Small intestine (tissue), 7 donors: ENCODE measurements around the gene NKX2-4. TPM values are rescaled to one million over a fixed set of nuclear protein-coding genes. Genes with fewer than 3 reads are reported as not detected.

ENCODE experiments used
- DNase-seq, 2 donors: peaks; one replicate each; pipeline versions ENCODE4 v3.0.0 to v3.0.0-alpha.2; 2013
- FAIRE-seq: peaks from 2 replicates; lab custom pipeline; 2012; peaks lifted over from hg19 to GRCh38; lab: Jason Lieb, UNC
- H3K27ac ChIP-seq, 3 donors: one replicate each; pipeline ENCODE4 v1.5.1; 2013; ENCODE audit warnings: low read length in 2 of 3, mild to moderate bottlenecking in 2 of 3, control low read depth in 1 of 3, inconsistent platforms in 1 of 3, low read depth in 1 of 3, moderate library complexity in 1 of 3
- H3K27me3 ChIP-seq, 3 donors: one replicate each; pipeline ENCODE4 v1.6.1; 2013; ENCODE audit warnings: low read length in 3 of 3, inconsistent platforms in 1 of 3; ENCODE audit not compliant: control insufficient read depth in 3 of 3, insufficient read depth in 3 of 3
- H3K36me3 ChIP-seq, 3 donors: one replicate each; pipeline ENCODE4 v1.6.1; 2013; ENCODE audit warnings: low read length in 3 of 3, inconsistent platforms in 1 of 3, low read depth in 1 of 3, mild to moderate bottlenecking in 1 of 3, moderate library complexity in 1 of 3; ENCODE audit not compliant: control insufficient read depth in 3 of 3, insufficient read depth in 2 of 3
- H3K4me1 ChIP-seq, 3 donors: one replicate each; pipeline ENCODE4 v1.6.1; 2013; ENCODE audit warnings: low read length in 2 of 3, inconsistent platforms in 1 of 3, low read depth in 1 of 3, mild to moderate bottlenecking in 1 of 3, moderate library complexity in 1 of 3; ENCODE audit not compliant: control insufficient read depth in 3 of 3, insufficient read depth in 2 of 3
- H3K4me3 ChIP-seq, 3 donors: one replicate each; pipeline ENCODE4 v1.5.1; 2013; ENCODE audit warnings: low read length in 3 of 3, control low read depth in 1 of 3, inconsistent platforms in 1 of 3, low read depth in 1 of 3, mild to moderate bottlenecking in 1 of 3, moderate library complexity in 1 of 3
- H3K9me3 ChIP-seq, 2 donors: one replicate each; pipeline ENCODE4 v1.6.1; 2013; ENCODE audit warnings: low read depth in 1 of 2, low read length in 1 of 2; ENCODE audit not compliant: control insufficient read depth in 2 of 2, insufficient read depth in 1 of 2
- WGBS, 3 donors: extraction: QIAGEN DNeasy Blood & Tissue Kit; methylation state at CpG; one replicate each; pipeline ENCODE4 v1.1.7; 2013; 5-methylcytosine and 5-hydroxymethylcytosine counted together
- polyA plus RNA-seq, 4 donors: library from polyadenylated mRNA; stranded (reverse) in 3 of 4; unstranded in 1 of 4; fragments of 200-250 nt in 3 of 4; fragments of 120-200 nt in 1 of 4; gene quantifications; one replicate each; pipeline versions ENCODE4 v1.2.1 to v1.2.3, GENCODE V29; 2013
- donor health status: healthy with polysubstance abuse.
- donor health status: control.
- donor health status: control.
- donor health status: Bipolar disorder and iron deficiency.
- donor health status: healthy.

NKX2-4 gene
- polyA plus RNA-seq, 4 donors, result not detected

DNA sequence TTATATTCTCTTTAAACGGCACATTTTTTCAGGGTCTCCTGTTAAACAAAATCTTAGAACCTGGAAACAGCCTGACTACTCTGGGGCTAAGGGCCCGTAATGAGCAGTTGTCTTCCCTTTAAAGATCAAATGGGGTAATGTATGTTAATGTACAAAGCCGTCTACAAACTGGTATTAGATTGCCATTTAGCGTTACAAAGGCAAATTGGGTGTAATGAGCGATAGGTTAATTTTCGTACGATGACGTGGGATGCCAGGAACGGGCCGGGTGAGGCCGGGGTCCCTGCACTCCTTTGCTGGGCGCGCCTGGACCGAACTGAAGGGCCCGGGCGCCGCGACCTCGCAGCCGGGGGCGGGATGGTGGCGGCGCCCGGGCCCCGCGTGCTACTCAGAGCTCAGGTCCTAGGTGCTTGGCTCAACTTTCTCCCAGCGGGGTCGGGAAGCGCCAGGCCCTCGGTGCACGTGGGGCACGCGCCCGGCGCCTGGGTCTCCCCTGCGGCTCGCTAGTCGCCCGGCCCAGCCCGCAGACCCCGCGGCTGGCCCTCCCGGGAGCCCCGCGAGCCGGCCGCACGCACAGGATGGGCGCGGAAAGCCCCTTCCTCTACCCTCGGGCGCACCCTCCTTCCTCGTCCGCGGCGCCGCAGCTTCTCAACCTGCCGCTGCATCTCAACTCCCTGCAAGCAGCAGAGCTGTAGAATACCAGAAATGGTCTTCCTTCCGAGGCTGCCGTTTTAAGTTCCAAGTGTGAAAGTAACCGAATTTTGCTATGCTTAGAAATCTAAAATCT lies 5.9 kb downstream of the NKX2-4 start:
- FAIRE-seq (no peak), DNase-seq (peak in 1 of 2 donors; percentile 4)
- WGBS, 3 donors, result 26 to 36% (median 35%) methylated on average over 49 to 61 of the region's 61 CpGs
- Histone ChIP-seq H3K9me3 (no peaks in the 10 kb centered on the region), H3K27ac (no peak overlapping the region), H3K36me3 (peaks cover 0 to 7% (median 3%) of the 10 kb centered on the region in 3 donors), H3K4me3 (no peak overlapping the region), H3K27me3 (peaks cover 8 to 37% (median 25%) of the 10 kb centered on the region in 3 donors), H3K4me1 (peaks cover 0 to 3% (median 2%) of the 10 kb centered on the region in 3 donors)

DNA sequence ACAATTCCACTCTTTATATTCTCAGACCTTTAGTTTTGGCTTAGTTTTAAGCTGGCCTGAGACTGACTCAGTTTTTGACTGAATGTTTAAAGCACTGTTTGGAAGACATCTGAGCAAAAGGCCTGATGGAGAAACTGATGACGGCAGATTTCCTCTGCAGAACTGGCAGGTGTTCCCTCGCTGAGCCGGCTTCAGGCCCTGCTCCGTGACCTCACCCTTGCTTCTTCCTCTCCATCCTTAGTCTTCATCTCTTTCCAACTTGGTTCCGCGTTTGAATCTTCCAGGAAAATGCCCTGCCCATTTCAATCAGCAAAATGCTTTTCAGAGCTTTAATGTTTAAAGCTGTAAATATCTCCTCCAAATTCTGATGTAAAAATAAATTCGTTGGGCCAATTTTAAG lies 6.6 kb downstream of the NKX2-4 start:
- FAIRE-seq, result no peak
- H3K9me3 ChIP-seq, result no peaks in the 10 kb centered on the region
- peaks cover 0 to 7% (median 3%) of the 10 kb centered on the region in 3 donors for H3K36me3 ChIP-seq
- no peak for DNase-seq
- H3K27me3 ChIP-seq, result peaks cover 2 to 33% (median 19%) of the 10 kb centered on the region in 3 donors
- 92 to 96% (median 95%) methylated on average over 7 of the region's 7 CpGs for WGBS, 3 donors
- H3K27ac ChIP-seq, result no peak overlapping the region
- peaks cover 0 to 3% (median 0%) of the 10 kb centered on the region in 3 donors for H3K4me1 ChIP-seq
- H3K4me3 ChIP-seq, result no peak overlapping the region

DNA sequence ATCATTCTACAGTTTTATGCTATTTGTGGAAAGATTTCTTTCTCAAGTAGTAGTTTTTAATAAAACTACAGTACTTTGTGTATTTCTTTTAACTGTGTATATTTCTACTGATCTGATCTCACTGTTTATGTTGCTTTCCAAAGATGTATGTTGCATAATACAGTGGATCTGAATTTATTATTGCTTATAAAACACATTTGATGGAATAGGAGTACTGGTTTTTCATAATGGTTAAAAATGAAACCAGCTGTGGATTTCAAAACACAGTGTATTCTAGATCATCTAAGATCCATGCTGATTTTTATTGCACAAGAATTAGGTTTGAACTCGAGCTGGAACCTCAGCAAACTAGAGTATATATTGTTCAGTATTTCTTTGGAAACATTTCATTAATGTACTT lies 8.0 kb downstream of the NKX2-4 start:
- 0 to 41% (median 2%) methylated on average over 1 of the region's 1 CpG for WGBS, 3 donors
- peaks cover 0 to 27% (median 16%) of the 10 kb centered on the region in 3 donors for H3K27me3 ChIP-seq
- H3K36me3 ChIP-seq, result peaks cover 3 to 10% (median 5%) of the 10 kb centered on the region in 3 donors
- no peak for DNase-seq
- no peak for FAIRE-seq
- H3K27ac ChIP-seq, result no peak overlapping the region
- peaks cover 0 to 3% (median 0%) of the 10 kb centered on the region in 3 donors for H3K4me1 ChIP-seq
- H3K4me3 ChIP-seq, result no peak overlapping the region
- H3K9me3 ChIP-seq, result no peaks in the 10 kb centered on the region

DNA sequence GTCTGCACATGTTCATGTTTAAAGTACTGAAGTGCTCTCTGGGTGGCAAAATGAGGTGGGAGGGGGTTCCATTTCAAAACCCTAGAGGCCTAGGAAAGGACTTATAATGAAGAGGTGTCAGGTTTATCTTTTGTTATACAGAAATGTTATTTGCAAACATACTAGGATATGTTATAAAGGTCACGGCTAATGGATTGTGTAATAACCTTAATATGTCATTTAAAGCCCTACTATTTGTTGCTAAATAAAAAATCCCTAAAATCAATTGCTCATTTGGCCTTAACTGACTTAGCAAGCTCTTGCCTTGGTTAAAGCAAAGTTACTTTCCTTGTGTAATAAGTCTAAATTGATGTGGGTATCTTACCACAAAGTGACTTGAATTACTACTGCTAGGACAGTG lies 8.8 kb downstream of the NKX2-4 start:
- WGBS, 3 donors, result 83 to 87% (median 85%) methylated on average over 1 of the region's 1 CpG
- no peak for DNase-seq
- no peaks in the 10 kb centered on the region for H3K9me3 ChIP-seq
- no peak overlapping the region for H3K27ac ChIP-seq
- H3K4me3 ChIP-seq, result no peak overlapping the region
- H3K27me3 ChIP-seq, result peaks cover 0 to 27% (median 16%) of the 10 kb centered on the region in 3 donors
- no peak for FAIRE-seq
- peaks cover 0 to 3% (median 0%) of the 10 kb centered on the region in 3 donors for H3K4me1 ChIP-seq
- H3K36me3 ChIP-seq, result peaks cover 4 to 10% (median 6%) of the 10 kb centered on the region in 3 donors

DNA sequence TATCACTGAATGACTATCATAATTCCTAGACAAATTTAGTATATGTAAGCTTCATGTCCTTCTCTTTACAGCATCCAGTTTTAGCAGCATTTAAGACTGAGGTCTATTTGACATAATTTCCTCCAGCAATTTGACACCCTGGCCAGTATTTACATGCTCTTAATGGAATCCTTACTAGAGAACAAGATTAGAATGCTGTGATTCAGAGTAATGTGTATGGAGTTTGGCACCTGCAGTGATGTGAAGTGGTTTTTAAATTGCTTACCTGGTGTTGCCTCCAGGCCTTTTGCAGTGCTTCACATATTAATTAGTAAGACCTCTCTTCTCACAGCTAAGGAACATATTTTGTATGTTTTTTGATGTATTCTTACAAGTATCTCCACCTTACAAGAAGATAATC lies 9.8 kb downstream of the NKX2-4 start:
- Histone ChIP-seq H3K4me1 (peaks cover 0 to 3% (median 0%) of the 10 kb centered on the region in 3 donors), H3K27me3 (peaks cover 0 to 16% (median 12%) of the 10 kb centered on the region in 3 donors), H3K36me3 (peaks cover 4 to 12% (median 6%) of the 10 kb centered on the region in 3 donors), H3K27ac (no peak overlapping the region), H3K9me3 (no peaks in the 10 kb centered on the region), H3K4me3 (no peak overlapping the region)
- DNase-seq (no peak), FAIRE-seq (no peak)

DNA sequence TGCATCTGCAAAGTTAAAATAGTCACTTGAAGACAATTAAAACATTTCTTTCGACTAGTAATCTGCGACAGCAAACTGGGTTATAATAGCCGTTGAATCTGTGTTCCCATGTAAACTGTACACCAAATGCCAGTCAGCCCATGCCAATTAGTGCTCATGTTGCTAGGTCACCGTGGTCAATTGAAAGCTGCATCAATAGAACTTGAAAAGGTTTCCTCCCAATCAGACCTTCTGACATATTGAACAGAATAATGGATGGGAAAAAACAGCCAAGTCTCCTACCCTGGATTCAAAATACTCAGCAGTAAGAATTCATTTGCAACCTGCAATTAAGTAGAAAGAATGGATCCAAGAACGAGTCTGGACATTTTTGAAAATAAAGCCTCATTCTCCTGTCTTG lies 11.2 kb downstream of the NKX2-4 start:
- no peak for DNase-seq
- Histone ChIP-seq H3K36me3 (peaks cover 4 to 15% (median 6%) of the 10 kb centered on the region in 3 donors), H3K9me3 (no peaks in the 10 kb centered on the region), H3K4me1 (no peaks in the 10 kb centered on the region), H3K27me3 (peaks cover 0 to 5% (median 3%) of the 10 kb centered on the region in 3 donors), H3K4me3 (no peak overlapping the region), H3K27ac (no peak overlapping the region)
- WGBS, 3 donors, result 94 to 96% (median 95%) methylated on average over 5 of the region's 5 CpGs
- no peak for FAIRE-seq

DNA sequence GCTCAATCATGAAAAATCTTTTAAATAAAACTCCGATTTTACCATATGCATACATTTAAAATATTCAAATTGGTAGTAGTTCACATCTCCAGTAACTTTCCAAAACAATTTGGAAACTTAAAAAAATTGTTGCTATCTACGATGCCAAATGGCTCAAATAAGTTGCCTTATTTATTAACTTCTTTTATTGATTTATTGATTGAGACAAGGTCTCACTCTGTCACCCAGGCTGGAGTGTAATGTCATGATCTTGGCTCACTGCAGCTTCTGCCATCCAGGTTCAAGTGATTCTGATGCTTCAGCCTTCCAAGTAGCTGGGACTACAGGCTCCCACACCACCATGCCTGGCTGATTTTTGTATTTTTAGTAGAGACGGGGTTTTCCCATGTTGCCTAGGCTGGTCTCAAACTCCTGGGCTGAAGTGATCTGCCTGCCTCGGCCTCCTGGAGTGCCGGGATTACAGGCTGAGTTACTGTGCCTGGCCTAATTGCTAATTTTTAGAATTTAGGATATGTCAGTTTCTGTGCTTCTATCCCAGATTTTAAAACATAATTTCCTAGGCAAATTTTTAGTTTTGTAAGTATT lies 12.9 kb downstream of the NKX2-4 start:
- FAIRE-seq (no peak), DNase-seq (no peak)
- no peaks in the 10 kb centered on the region for H3K27me3 ChIP-seq
- no peaks in the 10 kb centered on the region for H3K4me1 ChIP-seq
- H3K27ac ChIP-seq, result no peak overlapping the region
- H3K9me3 ChIP-seq, result no peaks in the 10 kb centered on the region
- H3K36me3 ChIP-seq, result peaks cover 6 to 15% (median 9%) of the 10 kb centered on the region in 3 donors
- no peak overlapping the region for H3K4me3 ChIP-seq
- 95 to 96% (median 95%) methylated on average over 5 of the region's 5 CpGs for WGBS, 3 donors

DNA sequence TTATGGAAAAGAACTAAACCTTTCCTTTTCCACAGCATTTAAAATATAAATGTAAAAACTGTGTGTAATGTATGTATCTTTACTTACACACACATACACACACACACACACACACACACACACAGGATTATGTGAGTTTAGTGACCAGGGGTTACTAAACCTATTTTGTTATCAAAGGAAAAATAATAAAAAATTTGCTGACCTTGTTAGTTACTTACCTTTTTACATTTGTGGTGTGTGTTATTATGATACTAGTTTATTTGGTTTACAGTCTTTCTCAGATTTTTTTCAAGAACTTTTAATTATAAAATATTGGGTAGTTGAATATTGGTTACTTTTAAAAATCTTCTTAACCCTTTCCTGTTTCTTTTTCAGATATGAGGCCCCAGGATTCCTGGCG lies 15.7 kb downstream of the NKX2-4 start:
- no peaks in the 10 kb centered on the region for H3K4me1 ChIP-seq
- no peak for DNase-seq
- no peak overlapping the region for H3K27ac ChIP-seq
- no peaks in the 10 kb centered on the region for H3K9me3 ChIP-seq
- no peak overlapping the region for H3K4me3 ChIP-seq
- H3K36me3 ChIP-seq, result peaks cover 6 to 12% (median 9%) of the 10 kb centered on the region in 3 donors
- WGBS, 3 donors, result 91 to 100% (median 96%) methylated on average over 1 of the region's 1 CpG
- no peak for FAIRE-seq
- no peaks in the 10 kb centered on the region for H3K27me3 ChIP-seq
